Keratinocyte (primary cell): Measurements from ENCODE around the gene SDCCAG8.

Source experiments
- CTCF ChIP-seq, 3 experiments: IDR thresholded peaks in 1 of 3; conservative IDR thresholded peaks in 1 of 3; optimal IDR thresholded peaks in 1 of 3; 2 replicates in 2 of 3; 3 replicates in 1 of 3; pipeline versions ENCODE3 to v1.5.1; 2011; ENCODE audit warnings: low read length in 3 of 3, mild to moderate bottlenecking in 3 of 3, moderate library complexity in 2 of 3, control low read depth in 1 of 3, inconsistent platforms in 1 of 3; ENCODE audit not compliant: insufficient read depth in 2 of 3; ENCODE audit errors: extremely low read depth in 1 of 3
- EZH2 ChIP-seq: IDR thresholded peaks from one replicate; pipeline ENCODE4 v1.6.1; 2012; ENCODE audit warnings: inconsistent platforms, mild to moderate bottlenecking, low read length, moderate library complexity

DNA sequence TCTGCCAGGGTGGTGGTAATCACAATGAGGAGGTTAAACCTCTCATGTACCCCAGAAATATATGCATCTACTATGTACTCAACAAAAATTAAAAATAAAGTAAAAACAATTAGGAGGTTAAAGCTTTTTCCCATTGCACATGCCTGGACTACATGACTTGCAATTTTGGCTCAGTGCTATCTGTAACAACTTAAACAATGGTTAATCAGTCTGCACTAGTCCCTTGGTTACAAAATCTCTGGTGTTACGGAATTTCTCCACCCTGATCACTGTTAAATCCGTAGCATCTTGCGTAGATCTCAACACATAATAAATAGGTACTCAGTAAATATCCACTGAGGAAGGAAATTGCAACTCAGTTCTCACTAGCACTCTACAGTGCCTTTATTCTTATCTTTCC lies 66.5 kb downstream of the SDCCAG8 start:
- TF ChIP-seq CTCF (optimal IDR thresholded peaks at IDR 0.05 in 1 of 3, IDR thresholded peaks at IDR 0.05 in 1 of 3, conservative IDR thresholded peaks at IDR 0.05 in 1 of 3; ENCODE audit: extremely low read depth in 1 of 3, insufficient read depth in 2 of 3, low read length in 3 of 3) (no peak), EZH2 (no peak)
